ENCODE data around the gene ZFP82. TPM values are rescaled to one million over a fixed set of nuclear protein-coding genes. Genes with fewer than 3 reads are reported as not detected.

The ZFP82 gene
- total RNA-seq, 1 experiment from 2014 or later = 20.1 TPM

GRCh38 chr19:36409841-36410240, 8.6 kb downstream of the ZFP82 start:
- Histone ChIP-seq H2AK5ac (ENCODE audit: insufficient read length, low read length) (no peak overlapping the region), H2BK20ac (ENCODE audit: low read depth, low read length, poor library complexity, severe bottlenecking) (no peak overlapping the region), H2BK12ac (ENCODE audit: insufficient read length, low read depth, low read length) (no peak overlapping the region), H2BK15ac (ENCODE audit: low read depth, low read length) (no peak overlapping the region), H2BK120ac (ENCODE audit: low read depth, low read length, poor library complexity, severe bottlenecking) (no peak overlapping the region), H4K91ac (ENCODE audit: insufficient read length, low read depth, low read length) (no peak overlapping the region), H3K56ac (ENCODE audit: insufficient read length, low read depth, low read length) (no peak overlapping the region), H3K9me3 (ENCODE audit: control insufficient read depth, low read depth, low read length) (no peaks in the 10 kb centered on the region), H3K23me2 (ENCODE audit: insufficient read length, low read depth, low read length, poor library complexity, severe bottlenecking) (no peaks in the 10 kb centered on the region), H3K4me2 (ENCODE audit: insufficient read depth, insufficient read length, low read length) (no peak overlapping the region), H3K9ac (ENCODE audit: extremely low read depth, insufficient read length, low read length) (no peak overlapping the region), H3K27ac (ENCODE audit: insufficient read length, low read depth, low read length) (no peak overlapping the region), H3T11ph (ENCODE audit: low read length) (no peak overlapping the region), H2BK5ac (ENCODE audit: insufficient read length, low read length) (no peak overlapping the region), H3K4me1 (ENCODE audit: insufficient read depth, low read length) (no peaks in the 10 kb centered on the region), H3K79me2 (ENCODE audit: insufficient read depth, low read length) (no peaks in the 10 kb centered on the region; the same call in 1 of the 2 replicates), H3K14ac (ENCODE audit: insufficient read depth, low read length) (no peak overlapping the region), H3K4ac (ENCODE audit: low read depth, low read length) (no peak overlapping the region), H3K23ac (ENCODE audit: insufficient read length, low read depth, low read length) (no peak overlapping the region), H4K20me1 (ENCODE audit: control insufficient read depth, insufficient read depth, insufficient read length) (no peaks in the 10 kb centered on the region), H2AFZ (ENCODE audit: low read length) (no peak overlapping the region), H3K18ac (ENCODE audit: insufficient read length, low read depth, low read length) (no peak overlapping the region), H3K27me3 (ENCODE audit: insufficient read depth, low read length) (no peaks in the 10 kb centered on the region), H4K5ac (ENCODE audit: insufficient read length, low read depth, low read length) (no peak overlapping the region), H4K8ac (replicated peaks; ENCODE audit: insufficient read length, low read depth, low read length) (no peak overlapping the region), H3K79me1 (ENCODE audit: insufficient read depth, low read depth, low read length, poor library complexity, severe bottlenecking) (no peaks in the 10 kb centered on the region)
- Mint-ChIP-seq H3K4me1 (no peaks in the 10 kb centered on the region), H3K27me3 (ENCODE audit: low read depth) (no peaks in the 10 kb centered on the region), H3K4me3 (no peak overlapping the region), H3K27ac (peak overlapping the region in 1 of 3 experiments; percentile 24; a peak in 2 of 7 replicates), H3K36me3 (ENCODE audit: insufficient read depth in 1 of 3, low read depth in 3 of 3) (peaks cover 64 to 66% (median 64%) of the 10 kb centered on the region in 3 experiments), H3K9me3 (peaks cover 0 to 3% of the 10 kb centered on the region in 2 experiments; a peak in 1 of 5 replicates)
- TF ChIP-seq CTCF (conservative IDR thresholded peaks at IDR 0.05) = no peak
- WGBS (ENCODE audit: extremely low coverage, insufficient read length, low lambda C conversion rate) = no CpG with 5 or more reads among the region's 5 CpGs
- no peak for DNase-seq
